ENCODE data around the gene SLC35D1. TPM values are rescaled to one million over a fixed set of nuclear protein-coding genes. Genes with fewer than 3 reads are reported as not detected.

The SLC35D1 gene
- polyA plus RNA-seq = 0.32 and 2.3 TPM in 2 replicates

GRCh38 chr1:67053785-67054772 is at the start of gene SLC35D1:
Gene SLC35D1 (minus strand): TSS chr1:67054148. CDS start chr1:67054013, 135 bp downstream.

Other genes starting within 250 kb of the SLC35D1 start
- gene DNAI4, start 129.3 kb downstream of the SLC35D1 start, polyA plus RNA-seq = 7.1 and 13.6 TPM in 2 replicates
- gene MIER1, start 129.2 kb downstream of the SLC35D1 start, polyA plus RNA-seq = 34.6 and 43.8 TPM in 2 replicates
- gene C1orf141, start 80.8 kb upstream of the SLC35D1 start, polyA plus RNA-seq = not detected in 2 replicates
- gene IL23R, start 112.3 kb upstream of the SLC35D1 start, polyA plus RNA-seq = not detected in 2 replicates